ENCODE measurements around the gene CDC42EP4. TPM values are rescaled to one million over a fixed set of nuclear protein-coding genes. Genes with fewer than 3 reads are reported as not detected.

CDC42EP4 gene
- total and polyA plus RNA-seq, 2 experiments from 2014 or later = 62.4 to 82.7 TPM

DNA sequence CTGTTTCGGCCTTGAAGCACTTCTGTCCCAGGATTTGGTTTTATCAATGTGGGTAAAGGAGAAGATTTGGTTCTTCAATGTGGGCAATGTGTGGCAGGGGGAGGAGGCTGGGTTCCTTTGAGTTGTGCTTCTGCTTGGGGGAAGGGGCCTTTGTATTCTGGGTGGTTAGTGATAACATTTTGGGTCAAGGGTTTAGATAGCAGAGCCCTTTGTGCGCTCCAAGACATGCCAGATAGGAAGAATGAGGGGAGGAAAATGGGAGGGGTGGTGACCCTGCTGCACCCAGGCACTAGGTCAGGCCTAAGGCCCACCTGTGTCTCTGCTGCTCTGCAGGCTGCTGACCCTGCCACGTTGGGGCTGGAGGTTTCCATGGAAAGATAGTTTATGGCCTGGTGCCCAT is 40.0 kb upstream of the CDC42EP4 start:
- no peaks in the 10 kb centered on the region for H3K36me3 ChIP-seq (replicated peaks; ENCODE audit: insufficient read depth, low read depth)
- no peak overlapping the region for H3K4me2 ChIP-seq
- no peak for DNase-seq (ENCODE audit: low spot score)
- no peaks in the 10 kb centered on the region for H3K27me3 ChIP-seq
- WGBS (ENCODE audit: low lambda C conversion rate, missing lambda C conversion rate) = 70% methylated on average over 3 of the region's 3 CpGs
- no peak overlapping the region for H3K27ac ChIP-seq
- no peak overlapping the region for H2AFZ ChIP-seq
- peaks cover 37% of the 10 kb centered on the region for H3K4me1 ChIP-seq (ENCODE audit: insufficient read depth)
- no peaks in the 10 kb centered on the region for H3K79me2 ChIP-seq
- no peaks in the 10 kb centered on the region for H3K9me2 ChIP-seq (replicated peaks; ENCODE audit: insufficient read depth)
- H4K20me1 ChIP-seq (ENCODE audit: insufficient read depth, poor library complexity, severe bottlenecking) = no peaks in the 10 kb centered on the region
- H3K4me3 ChIP-seq = no peak overlapping the region
- no peaks in the 10 kb centered on the region for H3K9me3 ChIP-seq (ENCODE audit: low read depth)
- TF ChIP-seq EZH2phosphoT487 (IDR thresholded peaks at IDR 0.05; ENCODE audit: low read depth, severe bottlenecking, unreplicated experiment) = no peak
- TF ChIP-seq, protein P1, sequence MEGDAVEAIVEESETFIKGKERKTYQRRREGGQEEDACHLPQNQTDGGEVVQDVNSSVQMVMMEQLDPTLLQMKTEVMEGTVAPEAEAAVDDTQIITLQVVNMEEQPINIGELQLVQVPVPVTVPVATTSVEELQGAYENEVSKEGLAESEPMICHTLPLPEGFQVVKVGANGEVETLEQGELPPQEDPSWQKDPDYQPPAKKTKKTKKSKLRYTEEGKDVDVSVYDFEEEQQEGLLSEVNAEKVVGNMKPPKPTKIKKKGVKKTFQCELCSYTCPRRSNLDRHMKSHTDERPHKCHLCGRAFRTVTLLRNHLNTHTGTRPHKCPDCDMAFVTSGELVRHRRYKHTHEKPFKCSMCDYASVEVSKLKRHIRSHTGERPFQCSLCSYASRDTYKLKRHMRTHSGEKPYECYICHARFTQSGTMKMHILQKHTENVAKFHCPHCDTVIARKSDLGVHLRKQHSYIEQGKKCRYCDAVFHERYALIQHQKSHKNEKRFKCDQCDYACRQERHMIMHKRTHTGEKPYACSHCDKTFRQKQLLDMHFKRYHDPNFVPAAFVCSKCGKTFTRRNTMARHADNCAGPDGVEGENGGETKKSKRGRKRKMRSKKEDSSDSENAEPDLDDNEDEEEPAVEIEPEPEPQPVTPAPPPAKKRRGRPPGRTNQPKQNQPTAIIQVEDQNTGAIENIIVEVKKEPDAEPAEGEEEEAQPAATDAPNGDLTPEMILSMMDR (IDR thresholded peaks at IDR 0.05; ENCODE audit: poor library complexity) = no peak
- TF ChIP-seq EZH2 (IDR thresholded peaks at IDR 0.05; ENCODE audit: borderline replicate concordance) = no peak

DNA sequence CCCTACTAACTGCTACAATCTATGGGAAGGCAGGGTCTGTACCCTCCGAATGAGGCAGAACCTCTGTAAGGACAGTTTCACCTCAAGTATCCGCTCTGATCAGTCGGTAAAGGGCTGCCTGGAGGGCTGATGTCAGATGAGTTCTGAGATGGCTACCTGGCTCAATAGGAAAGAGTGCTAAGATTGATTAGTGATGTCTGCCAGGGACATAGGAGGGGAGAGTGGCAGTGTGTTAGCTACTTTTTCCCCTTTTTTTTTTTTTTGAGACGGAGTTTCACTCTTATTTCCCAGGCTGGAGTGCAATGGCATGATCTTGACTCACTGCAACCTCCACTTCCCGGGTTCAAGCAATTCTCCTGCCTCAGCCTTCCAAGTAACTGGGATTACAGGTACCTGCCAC is 39.1 kb upstream of the CDC42EP4 start:
- H2AFZ ChIP-seq = no peak overlapping the region
- no peaks in the 10 kb centered on the region for H3K79me2 ChIP-seq
- no peaks in the 10 kb centered on the region for H3K36me3 ChIP-seq (replicated peaks; ENCODE audit: insufficient read depth, low read depth)
- H3K27me3 ChIP-seq = no peaks in the 10 kb centered on the region
- H3K4me1 ChIP-seq (ENCODE audit: insufficient read depth) = peaks cover 32% of the 10 kb centered on the region
- H4K20me1 ChIP-seq (ENCODE audit: insufficient read depth, poor library complexity, severe bottlenecking) = no peaks in the 10 kb centered on the region
- H3K9me3 ChIP-seq (ENCODE audit: low read depth) = no peaks in the 10 kb centered on the region
- DNase-seq (ENCODE audit: low spot score) = no peak
- 94% methylated on average over 5 of the region's 5 CpGs for WGBS (ENCODE audit: low lambda C conversion rate, missing lambda C conversion rate)
- H3K4me3 ChIP-seq = no peak overlapping the region
- H3K27ac ChIP-seq = no peak overlapping the region
- H3K4me2 ChIP-seq = no peak overlapping the region
- TF ChIP-seq, protein P1 (IDR thresholded peaks at IDR 0.05; ENCODE audit: poor library complexity) = no peak
- no peak for TF ChIP-seq EZH2phosphoT487 (IDR thresholded peaks at IDR 0.05; ENCODE audit: low read depth, severe bottlenecking, unreplicated experiment)
- no peak for TF ChIP-seq EZH2 (IDR thresholded peaks at IDR 0.05; ENCODE audit: borderline replicate concordance)
- no peaks in the 10 kb centered on the region for H3K9me2 ChIP-seq (replicated peaks; ENCODE audit: insufficient read depth)

DNA sequence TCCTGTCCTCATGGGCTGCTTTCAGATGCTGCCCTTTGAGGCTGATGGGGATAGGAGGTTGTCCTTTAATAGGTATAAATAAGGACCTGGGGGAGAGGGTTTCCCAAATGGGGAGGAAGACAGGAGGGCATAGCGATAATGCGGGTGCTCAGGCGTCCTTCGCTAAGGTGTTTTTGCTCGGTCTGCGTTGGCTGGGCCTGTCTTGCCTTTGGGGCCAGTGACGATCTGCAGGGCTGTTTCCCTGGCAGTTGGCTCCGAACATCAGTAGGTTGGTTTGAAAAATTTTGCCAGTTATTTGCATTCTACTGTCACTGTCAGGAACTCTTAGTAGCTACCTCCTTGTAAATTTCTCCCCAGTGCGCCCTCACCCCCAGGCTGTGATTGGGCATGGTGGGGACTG is 37.8 kb upstream of the CDC42EP4 start:
- no peaks in the 10 kb centered on the region for H3K9me2 ChIP-seq (replicated peaks; ENCODE audit: insufficient read depth)
- WGBS (ENCODE audit: low lambda C conversion rate, missing lambda C conversion rate) = 82% methylated on average over 9 of the region's 9 CpGs
- DNase-seq (ENCODE audit: low spot score) = no peak

DNA sequence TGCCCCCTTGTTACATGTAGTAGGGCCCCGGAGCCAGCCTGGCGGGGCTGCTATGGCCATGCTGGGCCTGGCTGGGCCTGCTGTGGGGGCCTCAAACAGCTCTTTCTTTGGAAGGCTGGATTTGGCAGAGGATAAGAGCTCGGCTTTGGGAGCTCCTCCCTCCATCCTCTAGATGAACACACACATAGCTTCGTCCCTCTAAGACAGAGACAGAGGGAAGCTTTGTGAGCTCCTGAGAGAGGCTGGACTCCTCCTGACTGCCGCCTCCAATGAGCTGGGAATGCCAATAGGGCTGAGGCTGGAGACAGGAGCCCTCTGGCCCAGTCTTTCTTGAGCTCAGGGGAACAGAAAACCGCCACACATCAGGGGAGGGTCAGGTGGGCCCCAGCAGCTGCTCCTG is 37.3 kb upstream of the CDC42EP4 start:
- Histone ChIP-seq H3K79me2 (no peaks in the 10 kb centered on the region), H3K4me2 (no peak overlapping the region), H3K9me2 (replicated peaks; ENCODE audit: insufficient read depth) (no peaks in the 10 kb centered on the region), H3K36me3 (replicated peaks; ENCODE audit: insufficient read depth, low read depth) (no peaks in the 10 kb centered on the region), H2AFZ (no peak overlapping the region), H3K4me1 (ENCODE audit: insufficient read depth) (peaks cover 39% of the 10 kb centered on the region), H3K27ac (peak overlapping the region; percentile 93), H4K20me1 (ENCODE audit: insufficient read depth, poor library complexity, severe bottlenecking) (no peaks in the 10 kb centered on the region), H3K9me3 (ENCODE audit: low read depth) (no peaks in the 10 kb centered on the region), H3K27me3 (no peaks in the 10 kb centered on the region), H3K4me3 (no peak overlapping the region)
- TF ChIP-seq EZH2 (IDR thresholded peaks at IDR 0.05; ENCODE audit: borderline replicate concordance) (no peak), EZH2phosphoT487 (IDR thresholded peaks at IDR 0.05; ENCODE audit: low read depth, severe bottlenecking, unreplicated experiment) (no peak)
- TF ChIP-seq, protein P1 (IDR thresholded peaks at IDR 0.05; ENCODE audit: poor library complexity) = no peak
- peak; percentile 66 for DNase-seq (ENCODE audit: low spot score)
- 53% methylated on average over 6 of the region's 6 CpGs for WGBS (ENCODE audit: low lambda C conversion rate, missing lambda C conversion rate)

More for the DNA sequence above, 37.8 kb upstream of the CDC42EP4 start:
- no peaks in the 10 kb centered on the region for H3K79me2 ChIP-seq
- H3K4me3 ChIP-seq = no peak overlapping the region
- H4K20me1 ChIP-seq (ENCODE audit: insufficient read depth, poor library complexity, severe bottlenecking) = no peaks in the 10 kb centered on the region
- H3K4me2 ChIP-seq = no peak overlapping the region
- no peak for TF ChIP-seq EZH2phosphoT487 (IDR thresholded peaks at IDR 0.05; ENCODE audit: low read depth, severe bottlenecking, unreplicated experiment)
- H3K9me3 ChIP-seq (ENCODE audit: low read depth) = no peaks in the 10 kb centered on the region
- peaks cover 36% of the 10 kb centered on the region for H3K4me1 ChIP-seq (ENCODE audit: insufficient read depth)
- peak overlapping the region; percentile 93 for H3K27ac ChIP-seq
- H2AFZ ChIP-seq = no peak overlapping the region
- no peaks in the 10 kb centered on the region for H3K27me3 ChIP-seq
- no peaks in the 10 kb centered on the region for H3K36me3 ChIP-seq (replicated peaks; ENCODE audit: insufficient read depth, low read depth)
